Sigmoid colon (tissue), 3 donors: Measurements from ENCODE around the gene ZBTB33.

Experiments
- CTCF ChIP-seq, 4 experiments: fragments of 450-650 bp in 3 of 4; fragments of 200-600 bp in 1 of 4; IDR thresholded peaks; one replicate each; pipeline ENCODE4 v1.5.1; 2016 to 2019; ENCODE audit warnings: antibody characterized with exemption in 4 of 4, mild to moderate bottlenecking in 3 of 4, moderate library complexity in 2 of 4
- POLR2A ChIP-seq, 2 donors: fragments of 450-650 bp; IDR thresholded peaks; one replicate each; pipeline ENCODE4 v1.6.1; 2016; ENCODE audit warnings: antibody characterized with exemption in 2 of 2, mild to moderate bottlenecking in 2 of 2, moderate library complexity in 2 of 2

GRCh38 chrX:120223374-120223773, 27.2 kb upstream of the ZBTB33 start:
- TF ChIP-seq CTCF (IDR thresholded peaks at IDR 0.05) (no peak), POLR2A (IDR thresholded peaks at IDR 0.05) (no peak)
